HG02798 (cell line): ENCODE results near the gene MAEA.

Source experiments
- ATAC-seq: cut with Tn5 transposase; IDR thresholded peaks from one replicate; pipeline ENCODE4 v1.9.1; 2021; ENCODE audit warnings: mild to moderate bottlenecking; ENCODE audit not compliant: unreplicated experiment, poor library complexity

MAEA gene

GRCh38 chr4:1349359-1350168, 59.9 kb downstream of the MAEA start:
- ATAC-seq, result no peak

GRCh38 chr4:1350169-1350520, 60.5 kb downstream of the MAEA start:
- no peak for ATAC-seq

- ATAC-seq, result no peak
These were observed 62.3 kb downstream of the MAEA start for GRCh38 chr4:1351854-1352566.

- ATAC-seq, result no peak
These were observed 62.8 kb downstream of the MAEA start for GRCh38 chr4:1352567-1352900.

GRCh38 chr4:1353186-1354055, 63.7 kb downstream of the MAEA start:
- no peak for ATAC-seq

GRCh38 chr4:1354136-1354982, 64.7 kb downstream of the MAEA start:
- ATAC-seq, result no peak

- no peak for ATAC-seq
These were observed 65.2 kb downstream of the MAEA start for GRCh38 chr4:1354983-1355275.

- no peak for ATAC-seq
These were observed 65.7 kb downstream of the MAEA start for GRCh38 chr4:1355378-1355777.

GRCh38 chr4:1356181-1356998, 66.7 kb downstream of the MAEA start:
- no peak for ATAC-seq

- ATAC-seq, result no peak
These were observed 67.9 kb downstream of the MAEA start for GRCh38 chr4:1357356-1358248.

- ATAC-seq, result no peak
These were observed 68.9 kb downstream of the MAEA start for GRCh38 chr4:1358421-1359143.

GRCh38 chr4:1359144-1359501, 69.4 kb downstream of the MAEA start:
- ATAC-seq, result no peak

GRCh38 chr4:1359976-1360375, 70.3 kb downstream of the MAEA start:
- ATAC-seq, result no peak

- ATAC-seq, result no peak
These were observed 71.0 kb downstream of the MAEA start for GRCh38 chr4:1360423-1361283.

- no peak for ATAC-seq
These were observed 71.7 kb downstream of the MAEA start for GRCh38 chr4:1361431-1361830.

GRCh38 chr4:1362046-1362445, 72.4 kb downstream of the MAEA start:
- ATAC-seq, result no peak

- no peak for ATAC-seq
These were observed 72.8 kb downstream of the MAEA start for GRCh38 chr4:1362521-1362920.
